HuH-7 (cell line): ENCODE data around the gene RNF169.

Experiments used
- DNase-seq: peaks from one replicate; pipeline ENCODE4 v3.0.0; 2011; ENCODE audit warnings: low spot score

Gene RNF169

GRCh38 chr11:74748211-74749126, at the start of gene RNF169:
Gene RNF169, plus strand, starts transcription at chr11:74748849. Its CDS starts 32 bp downstream, at chr11:74748881.
- DNase-seq, result peak; percentile 93

GRCh38 chr11:74699615-74700396, 48.8 kb upstream of the RNF169 start:
- DNase-seq, result no peak

- DNase-seq, result no peak
Measured at GRCh38 chr11:74701351-74701750, 47.3 kb upstream of the RNF169 start.

GRCh38 chr11:74702383-74703007, 46.2 kb upstream of the RNF169 start:
- DNase-seq, result peak; percentile 78

GRCh38 chr11:74703211-74703610, 45.4 kb upstream of the RNF169 start:
- DNase-seq, result no peak

- DNase-seq, result no peak
Measured at GRCh38 chr11:74707182-74707581, 41.5 kb upstream of the RNF169 start.

GRCh38 chr11:74707602-74708510, 40.8 kb upstream of the RNF169 start:
- DNase-seq, result no peak

- no peak for DNase-seq
Measured at GRCh38 chr11:74709175-74709574, 39.5 kb upstream of the RNF169 start.

GRCh38 chr11:74710281-74710938, 38.2 kb upstream of the RNF169 start:
- no peak for DNase-seq

GRCh38 chr11:74713686-74714085, 35.0 kb upstream of the RNF169 start:
- no peak for DNase-seq

- no peak for DNase-seq
Measured at GRCh38 chr11:74714904-74715303, 33.7 kb upstream of the RNF169 start.

- DNase-seq, result no peak
Measured at GRCh38 chr11:74717221-74717969, 31.3 kb upstream of the RNF169 start.

- no peak for DNase-seq
Measured at GRCh38 chr11:74719011-74719410, 29.6 kb upstream of the RNF169 start.

GRCh38 chr11:74720596-74721478, 27.8 kb upstream of the RNF169 start:
- DNase-seq, result no peak

- DNase-seq, result no peak
Measured at GRCh38 chr11:74721479-74721835, 27.2 kb upstream of the RNF169 start.

- no peak for DNase-seq
Measured at GRCh38 chr11:74723511-74723910, 25.1 kb upstream of the RNF169 start.

GRCh38 chr11:74725701-74726100, 22.9 kb upstream of the RNF169 start:
- DNase-seq, result no peak

GRCh38 chr11:74726547-74727182, 22.0 kb upstream of the RNF169 start:
- DNase-seq, result peak; percentile 87

- no peak for DNase-seq
Measured at GRCh38 chr11:74729397-74729796, 19.3 kb upstream of the RNF169 start.
